Germinal center (tissue), 1 donor: Measurements from ENCODE around the gene IQGAP2.
"Not testable (repeated sequence)": the region's sequence is repeated elsewhere in the genome, so short reads cannot be mapped to it uniquely, and the experiment has no call there.

Experiments
- DNase-seq: peaks from one replicate; pipeline ENCODE4 v3.0.0; 2012; ENCODE audit warnings: mixed read lengths, low spot score

The IQGAP2 gene

GRCh38 chr5:76412511-76412910 is 9.4 kb downstream of the IQGAP2 start:
- no peak for DNase-seq

- no peak for DNase-seq
These were observed 10.7 kb downstream of the IQGAP2 start for GRCh38 chr5:76413746-76414145.

DNA sequence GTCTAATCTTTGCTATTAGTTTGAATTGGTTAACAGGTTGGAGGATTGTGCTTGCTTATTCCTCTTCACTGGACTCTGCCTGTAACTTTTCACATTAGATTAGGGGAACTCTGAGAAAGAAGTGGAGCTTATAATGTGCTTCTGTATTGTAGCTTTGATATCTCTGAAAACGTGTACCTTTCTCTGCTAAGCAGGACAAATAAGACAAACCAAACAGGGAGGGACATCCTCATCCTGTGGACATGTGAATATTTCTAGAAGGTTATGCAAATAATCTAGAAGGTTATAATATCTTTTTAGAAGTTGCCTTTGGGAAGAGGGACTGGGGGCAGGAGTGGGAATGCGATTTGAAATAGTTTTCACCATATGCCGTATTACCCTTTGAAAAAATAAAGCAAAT is 11.7 kb downstream of the IQGAP2 start:
- DNase-seq = no peak

- DNase-seq = no peak
These were observed 12.8 kb downstream of the IQGAP2 start for GRCh38 chr5:76415855-76416254.

DNA sequence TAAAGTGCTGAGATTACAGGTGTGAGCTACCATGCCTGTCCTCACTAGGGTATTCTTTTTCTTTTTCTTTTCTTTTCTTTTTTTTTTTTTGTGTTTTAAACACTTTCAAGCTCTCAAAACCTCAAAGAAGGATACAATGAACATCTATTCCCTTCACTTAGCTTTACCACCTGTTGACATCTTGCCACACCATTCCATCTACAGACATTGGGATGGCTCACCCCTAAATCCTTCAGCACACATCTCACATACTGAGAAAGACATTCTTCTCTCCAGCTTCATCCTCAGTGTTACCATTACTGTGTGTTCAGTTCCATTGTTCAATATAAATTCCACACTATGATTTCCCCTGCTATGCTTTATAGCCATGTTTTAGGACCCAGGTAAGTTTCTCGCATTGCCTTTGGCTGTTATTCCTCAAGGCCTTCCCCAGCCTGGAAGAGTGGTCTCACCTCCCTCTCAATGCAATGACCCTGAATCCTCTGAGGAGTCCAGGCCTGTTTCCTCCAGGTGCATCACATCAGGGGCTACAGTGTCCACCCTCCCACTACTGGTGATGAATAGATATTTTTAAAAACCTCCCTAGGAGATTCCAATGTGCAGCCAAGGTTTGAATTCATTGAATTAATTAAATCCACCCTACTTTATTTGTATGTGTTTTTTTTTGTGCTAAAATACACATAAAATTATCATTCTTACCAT is 16.7 kb downstream of the IQGAP2 start:
- no peak for DNase-seq

DNA sequence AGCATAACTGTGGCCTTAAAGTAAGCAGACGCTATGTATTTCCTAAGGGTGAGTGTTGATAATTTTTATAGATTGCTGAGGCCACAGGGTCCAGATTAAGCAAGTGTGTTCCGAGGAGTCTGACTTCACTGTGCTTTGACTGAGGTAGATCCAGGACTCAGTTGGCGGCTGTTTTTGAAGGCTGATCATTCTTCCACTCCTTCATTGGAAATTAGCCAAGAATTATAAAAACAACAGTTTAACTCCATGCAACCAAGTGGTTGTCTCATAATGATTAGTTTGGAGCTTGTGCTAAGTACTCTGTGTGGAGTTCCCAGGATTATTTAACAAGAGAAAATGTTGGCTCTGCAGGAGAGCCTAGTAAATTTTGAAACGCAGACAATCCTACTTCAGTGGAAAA is 19.1 kb downstream of the IQGAP2 start:
- DNase-seq = no peak

- no peak for DNase-seq
These were observed 19.7 kb downstream of the IQGAP2 start for GRCh38 chr5:76422742-76423141.

DNA sequence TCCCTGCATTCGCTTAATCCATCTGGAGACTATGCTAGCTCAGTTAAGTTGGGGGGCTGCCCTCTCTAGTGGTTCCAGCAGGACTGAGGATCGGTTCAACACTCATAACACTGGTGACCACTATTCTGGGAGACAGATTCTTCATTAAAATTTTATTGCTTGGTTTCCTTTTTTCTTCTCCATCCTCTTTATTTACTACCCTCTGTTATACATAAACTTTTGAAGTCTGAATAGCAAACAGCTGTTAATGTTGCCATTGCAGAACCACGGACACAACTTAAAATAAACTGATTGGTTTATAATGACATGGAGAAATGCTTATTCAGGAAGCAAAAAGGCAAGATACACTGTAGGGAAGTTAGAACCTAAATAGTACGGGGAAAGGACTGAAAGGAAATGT is 22.1 kb downstream of the IQGAP2 start:
- DNase-seq = no peak

DNA sequence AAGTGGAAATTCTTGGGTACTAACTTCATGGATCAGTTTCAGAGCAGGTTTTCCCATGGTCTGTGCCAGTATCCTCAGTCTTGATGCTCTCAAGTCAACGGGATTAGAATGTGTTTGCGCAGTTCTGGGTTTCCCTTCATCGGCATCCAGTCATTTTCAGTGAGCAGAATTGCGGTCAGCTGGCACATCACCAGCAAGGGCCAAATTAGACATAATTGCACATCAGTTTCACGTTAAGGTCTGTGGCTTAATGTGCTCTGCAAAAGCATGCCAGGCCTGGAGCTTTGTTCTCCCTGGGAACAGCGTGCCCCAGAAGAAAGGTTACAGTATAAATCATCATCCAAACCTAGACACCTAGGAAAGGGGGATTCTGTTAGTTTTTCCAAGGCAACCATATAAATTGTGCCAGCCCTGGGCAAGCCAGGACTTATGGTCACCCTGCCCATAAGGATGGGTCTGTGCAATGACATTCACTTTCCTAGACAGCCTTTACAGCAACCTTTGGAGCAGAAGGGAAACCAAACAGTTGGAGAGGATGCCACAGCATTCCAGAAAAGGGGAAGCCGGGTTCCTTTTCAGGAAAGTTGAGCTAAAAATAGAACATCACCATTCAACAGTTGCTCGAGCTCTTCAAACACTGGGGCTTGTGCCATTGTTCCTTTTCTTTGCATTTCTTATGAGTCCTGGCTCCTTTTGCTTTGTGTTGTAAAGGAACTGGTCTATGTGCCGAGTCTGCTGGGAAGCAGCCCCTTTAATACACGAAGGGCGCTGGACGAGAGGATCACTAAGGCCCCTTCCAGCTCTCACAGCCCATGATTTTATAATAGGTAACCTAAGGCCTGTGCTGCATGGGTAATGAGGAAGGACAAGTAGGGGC is 23.1 kb downstream of the IQGAP2 start:
- no peak for DNase-seq

- DNase-seq = no peak
These were observed 24.4 kb downstream of the IQGAP2 start for GRCh38 chr5:76427206-76428140.

DNA sequence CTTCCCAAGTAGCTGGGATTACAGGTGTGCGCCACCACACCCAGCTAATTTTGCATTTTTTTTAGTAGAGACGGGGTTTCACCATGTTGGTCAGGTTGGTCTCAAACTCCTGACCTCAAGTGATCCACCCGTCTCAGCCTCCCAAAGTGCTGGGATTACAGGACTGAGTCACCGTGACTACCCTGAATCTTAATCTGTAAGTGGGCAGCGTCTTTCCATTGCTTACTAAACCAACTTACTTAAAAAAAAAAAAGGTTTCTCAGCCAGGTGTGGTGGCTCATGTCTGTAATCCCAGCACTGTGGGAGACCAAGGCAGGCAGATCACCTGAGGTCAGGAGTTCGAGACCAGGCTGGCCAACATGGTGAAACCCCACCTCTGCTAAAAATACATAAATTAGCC is 25.5 kb downstream of the IQGAP2 start:
- DNase-seq = not testable (repeated sequence)

DNA sequence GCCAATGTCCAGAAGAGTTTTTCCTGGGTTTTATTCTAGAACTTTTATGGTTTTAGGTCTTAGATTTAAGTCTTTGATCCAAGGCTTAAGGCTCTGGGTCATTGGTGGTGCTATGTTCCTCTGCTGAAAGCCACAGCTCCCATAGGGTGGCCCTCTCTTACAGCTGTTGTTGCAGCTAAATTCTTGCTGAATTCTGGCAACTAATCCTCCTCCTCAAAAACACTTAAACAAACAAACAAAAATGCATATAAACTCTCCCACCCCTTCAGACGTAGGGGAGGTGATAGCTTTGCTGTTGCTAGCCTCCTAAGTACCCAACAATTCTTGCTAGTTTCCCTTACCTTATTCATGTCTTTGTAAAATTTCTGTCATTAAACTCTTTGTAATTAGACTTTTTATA is 30.2 kb downstream of the IQGAP2 start:
- no peak for DNase-seq

- DNase-seq = not testable (repeated sequence)
These were observed 34.4 kb downstream of the IQGAP2 start for GRCh38 chr5:76437507-76437906.

GRCh38 chr5:76438025-76438424 is 34.9 kb downstream of the IQGAP2 start:
- DNase-seq = no peak

DNA sequence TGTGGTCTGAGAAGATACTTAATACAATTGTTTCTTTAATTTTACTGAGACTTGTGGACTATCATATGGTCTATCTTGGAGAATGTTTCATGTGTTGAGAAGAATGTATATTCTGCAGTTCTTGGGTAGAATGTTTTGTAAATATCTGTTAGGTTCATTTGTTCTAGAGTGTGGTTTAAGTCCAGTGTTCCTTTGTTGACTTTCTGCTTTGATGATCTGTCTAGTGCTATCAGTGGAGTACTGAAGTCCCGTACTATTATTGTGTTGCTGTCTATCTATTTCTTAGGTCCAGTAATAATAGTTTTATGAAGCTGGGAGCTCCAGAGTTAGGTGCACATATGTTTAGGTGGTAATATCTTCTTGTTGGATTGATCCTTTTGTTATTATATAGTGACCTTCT is 36.1 kb downstream of the IQGAP2 start:
- DNase-seq = no peak

GRCh38 chr5:76439929-76440328 is 36.8 kb downstream of the IQGAP2 start:
- DNase-seq = no peak

DNA sequence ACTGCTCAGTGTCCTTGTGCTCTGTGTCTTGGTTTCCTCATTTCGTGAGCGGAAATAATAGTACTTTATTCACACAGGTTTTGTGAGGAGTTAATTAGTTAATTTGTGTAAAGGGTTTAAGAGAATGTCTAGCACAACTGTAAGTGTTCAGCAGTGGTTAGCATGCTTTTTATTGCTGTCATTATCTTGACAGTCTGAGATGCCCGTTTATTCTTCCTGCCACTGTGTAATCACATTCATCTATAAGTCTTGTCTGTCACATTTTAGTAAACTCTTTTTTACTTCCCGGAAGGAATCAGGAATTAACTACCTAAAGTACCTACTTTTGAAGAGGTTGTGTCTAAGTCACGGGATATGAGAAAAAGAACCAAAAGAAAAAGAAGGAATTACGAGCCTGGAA is 38.0 kb downstream of the IQGAP2 start:
- no peak for DNase-seq

DNA sequence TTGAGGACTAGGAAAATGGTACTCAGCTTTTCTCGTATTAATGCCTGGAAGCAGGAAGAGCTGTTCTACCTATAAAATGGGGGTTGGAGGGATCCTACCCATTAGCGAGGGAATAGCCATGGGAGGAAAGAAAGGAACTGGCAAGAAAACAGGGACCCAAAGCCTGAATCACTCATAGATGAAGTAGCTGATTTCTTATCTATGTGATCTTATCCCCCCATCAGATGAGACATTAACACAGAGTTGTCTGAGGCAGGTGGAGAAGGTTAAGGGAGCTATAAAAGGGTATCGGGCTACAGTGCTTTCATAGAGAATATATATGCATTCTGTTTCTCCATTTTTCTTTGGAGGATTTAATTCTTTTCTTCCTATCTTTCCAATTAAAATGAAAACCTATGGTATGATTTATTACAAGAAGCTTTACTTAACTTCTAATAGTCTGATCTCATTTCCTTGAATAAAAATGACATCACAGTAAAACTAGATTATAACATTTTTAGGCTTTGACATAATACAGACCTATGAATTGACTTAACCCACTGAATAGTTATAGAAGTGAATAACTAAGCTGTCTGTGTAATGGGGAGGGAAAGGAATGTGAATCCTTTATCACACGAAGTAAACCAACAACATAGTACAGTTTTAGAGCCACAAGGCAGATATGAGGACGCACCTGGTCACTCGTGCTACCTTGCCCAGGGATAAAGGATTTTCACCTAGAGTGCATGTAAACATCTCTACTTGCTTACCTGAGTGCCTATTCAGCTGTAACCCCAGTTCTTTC is 39.0 kb downstream of the IQGAP2 start:
- DNase-seq = no peak

DNA sequence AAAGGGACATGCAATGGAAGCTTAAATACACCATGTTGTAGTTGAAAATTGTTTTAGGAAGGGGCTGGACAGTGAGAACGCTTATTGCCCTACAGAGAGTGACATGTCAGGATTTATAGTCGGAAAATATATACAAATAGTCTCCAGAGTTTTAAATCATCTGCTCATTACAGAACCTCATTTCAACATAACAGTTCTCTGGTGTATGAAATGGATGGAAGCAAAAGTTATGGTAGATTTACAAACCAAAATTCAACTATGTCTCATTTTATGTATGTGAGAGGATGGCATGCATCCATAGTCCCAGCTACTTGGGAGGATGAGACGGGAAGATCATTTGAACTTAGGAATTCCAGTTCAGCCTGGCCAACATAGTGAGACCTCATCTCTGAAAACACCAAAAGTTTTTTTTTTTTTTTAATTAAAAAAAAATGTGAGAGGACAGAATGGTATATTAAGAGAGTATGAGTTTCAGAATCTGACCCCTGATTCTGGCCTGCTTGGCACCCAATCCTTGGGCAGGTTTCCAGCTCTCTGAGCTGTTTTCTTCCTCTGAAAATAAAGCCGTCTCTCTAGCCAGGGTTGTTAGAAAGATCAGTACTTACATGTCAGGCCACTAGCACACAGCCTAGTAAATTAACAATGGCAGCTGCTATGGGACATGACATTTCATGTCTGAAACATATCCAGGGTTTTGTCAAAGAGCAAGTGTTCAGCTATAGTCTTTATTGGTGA is 40.1 kb downstream of the IQGAP2 start:
- DNase-seq = no peak

- DNase-seq = no peak
These were observed 42.0 kb downstream of the IQGAP2 start for GRCh38 chr5:76445063-76445462.

DNA sequence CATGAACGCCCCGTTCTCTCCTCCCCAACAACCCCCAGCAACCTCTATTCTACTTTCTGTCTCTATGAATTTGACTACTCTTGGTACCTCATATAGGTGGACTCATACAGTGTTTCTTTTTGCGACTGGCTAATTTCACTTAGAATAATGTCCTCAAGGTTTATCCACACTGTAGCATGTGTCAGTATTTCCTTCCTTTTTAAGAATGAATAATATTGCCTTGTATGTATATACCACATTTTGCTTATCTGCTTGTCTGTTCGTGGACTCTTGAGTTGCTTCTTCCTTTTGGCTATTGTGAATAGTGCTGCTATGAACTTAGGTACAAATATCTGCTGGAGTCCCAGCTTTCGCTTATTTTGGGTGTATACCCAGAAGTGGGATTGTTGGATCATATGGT is 42.7 kb downstream of the IQGAP2 start:
- DNase-seq = no peak
